Stimulated activated CD4-positive, alpha-beta T cell treated with anti-CD3 and anti-CD28 coated beads, Interleukin-4, amount 100 ng/mL, for 48 hours (primary cell): Measurements from ENCODE around the gene CHSY3.

Source experiments
- DNase-seq, 2 donors: peaks; one replicate each; pipeline ENCODE4 v3.0.0-alpha.2; 2020; ENCODE audit warnings: low read depth in 2 of 2

The CHSY3 gene

DNA sequence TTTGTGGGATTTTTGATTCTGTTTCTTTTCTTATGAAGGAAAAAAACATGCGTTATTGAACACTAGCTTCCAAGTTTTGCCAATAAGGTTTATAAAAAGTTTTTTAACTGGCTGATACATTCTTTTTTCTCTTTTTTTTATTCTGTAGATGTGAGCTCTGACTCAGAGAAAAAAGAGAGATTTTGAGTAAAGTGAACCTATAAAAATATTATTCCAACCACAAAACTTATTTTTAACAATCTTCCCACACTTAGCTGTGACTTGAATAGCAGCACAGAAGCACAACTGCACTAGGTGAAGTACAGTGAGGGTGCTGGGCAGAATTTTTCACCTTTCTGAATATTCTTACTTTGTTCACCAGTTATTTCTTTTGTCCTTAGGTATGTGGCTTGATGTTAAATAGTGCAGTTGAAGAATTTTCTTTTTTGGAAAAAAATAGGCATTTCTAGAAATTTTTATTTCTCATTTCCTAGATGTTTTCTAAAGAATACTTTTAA, 41.6 kb downstream of the CHSY3 start:
- no peak for DNase-seq

DNA sequence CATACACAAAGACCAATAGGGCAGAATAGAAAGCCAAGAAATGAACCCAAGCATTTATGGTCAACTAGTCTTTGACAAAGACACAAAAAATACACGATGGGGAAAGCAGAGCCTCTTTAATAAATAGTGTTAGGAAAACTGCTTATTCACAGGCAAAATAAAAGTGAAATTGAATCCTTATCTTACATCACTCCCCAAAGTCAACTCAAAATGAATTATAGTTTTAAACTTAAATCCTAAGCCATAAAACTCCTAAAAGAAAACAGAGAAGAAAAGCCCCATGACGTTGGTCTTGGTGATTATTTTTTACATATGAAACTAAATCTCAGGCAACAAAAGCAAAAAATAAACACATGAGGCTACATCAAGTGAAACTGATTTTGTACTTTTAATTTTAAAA, 46.8 kb downstream of the CHSY3 start:
- no peak for DNase-seq

DNA sequence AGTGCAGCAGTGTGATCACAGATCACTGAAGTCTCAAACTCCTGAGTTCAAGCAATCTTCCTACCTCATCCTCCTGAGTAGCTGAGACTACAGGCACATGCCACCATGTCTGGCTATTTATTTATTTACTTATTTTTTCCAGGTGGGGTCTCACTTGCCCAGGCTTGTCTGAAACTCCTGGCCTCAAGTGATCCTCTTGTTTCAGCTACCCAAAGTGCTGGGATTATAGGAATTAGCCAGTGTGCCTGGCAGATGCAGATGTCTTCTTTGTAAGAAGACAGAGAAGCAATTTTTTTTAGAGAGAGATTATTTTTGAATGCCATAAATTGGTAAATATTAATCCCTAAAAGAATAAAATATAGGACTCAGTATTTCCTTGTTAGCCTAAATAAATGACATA, 54.3 kb downstream of the CHSY3 start:
- DNase-seq = no peak

DNA sequence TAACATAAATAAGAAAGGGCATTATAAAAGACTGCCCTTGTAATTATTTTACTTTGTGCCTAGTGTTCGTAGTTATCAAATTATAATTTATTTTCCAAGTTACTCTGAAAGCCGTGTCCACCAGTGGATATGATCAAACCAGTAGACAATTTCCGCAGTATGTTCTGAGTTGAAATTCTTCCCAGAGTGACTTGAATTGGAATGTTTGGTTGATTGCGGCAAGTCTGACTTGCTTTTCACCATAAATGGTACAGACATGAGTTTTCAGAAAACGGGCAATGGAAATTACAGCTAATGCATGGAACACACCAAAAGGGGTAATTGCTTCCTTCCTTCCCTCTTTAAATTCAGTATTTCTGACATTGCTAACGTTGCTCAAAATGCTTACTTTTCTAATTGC, 56.6 kb downstream of the CHSY3 start:
- DNase-seq = no peak

DNA sequence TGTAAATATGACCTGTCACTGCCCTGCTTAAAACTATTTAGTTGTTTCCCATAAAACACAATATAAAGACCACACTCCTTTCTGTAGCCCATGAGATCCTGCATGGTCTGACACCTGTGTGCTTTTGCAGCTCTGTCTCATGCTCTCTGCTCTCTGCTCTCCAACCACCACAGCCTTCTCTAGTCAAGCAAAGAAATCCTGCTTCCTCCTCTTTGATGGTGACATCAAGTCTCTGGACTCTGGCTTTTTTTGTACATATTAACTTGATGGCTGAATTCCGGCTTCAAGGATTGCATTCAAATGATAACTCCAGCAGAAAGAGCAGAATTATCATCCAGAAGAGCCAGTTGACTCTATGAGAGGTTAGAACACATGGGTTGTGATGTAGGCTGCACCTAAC, 58.2 kb downstream of the CHSY3 start:
- DNase-seq = no peak

DNA sequence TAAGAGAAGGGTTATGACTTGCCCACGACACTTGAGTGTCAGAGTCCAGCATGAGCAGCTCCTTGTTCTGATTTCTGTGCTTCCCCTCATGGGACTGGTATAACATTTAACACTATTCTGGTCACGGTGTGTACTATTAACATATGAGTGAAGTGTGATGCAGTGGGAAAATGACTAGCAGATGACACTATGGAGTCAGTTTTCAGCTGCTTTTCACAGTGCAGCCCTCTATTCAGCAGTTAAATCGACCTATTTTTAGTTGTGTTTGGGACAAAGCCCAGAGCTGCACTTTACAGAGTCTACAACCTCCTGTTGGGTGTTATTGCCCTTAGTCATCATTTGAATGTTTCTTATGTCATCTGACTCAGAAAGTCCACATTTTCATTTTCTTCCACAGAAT, 59.1 kb downstream of the CHSY3 start:
- no peak for DNase-seq

DNA sequence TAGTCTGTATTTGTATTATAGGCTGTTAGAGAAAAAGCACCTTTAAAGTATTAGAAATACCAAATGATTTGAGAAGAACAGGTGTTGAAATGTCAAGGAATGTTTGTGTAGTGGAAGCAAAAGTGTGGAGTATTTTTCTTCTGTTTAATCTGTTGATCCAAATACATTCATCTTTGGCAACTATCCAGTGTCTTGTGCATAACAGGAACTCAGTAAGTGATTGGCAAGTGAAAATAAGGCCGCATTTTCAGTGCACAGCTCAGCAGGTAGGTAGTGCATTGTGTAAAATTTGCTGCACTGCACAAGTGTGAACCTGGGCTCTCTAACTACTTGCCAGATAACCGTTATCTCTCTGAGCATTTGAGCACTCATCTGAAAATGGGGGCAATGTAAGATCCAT, 61.8 kb downstream of the CHSY3 start:
- DNase-seq = no peak

DNA sequence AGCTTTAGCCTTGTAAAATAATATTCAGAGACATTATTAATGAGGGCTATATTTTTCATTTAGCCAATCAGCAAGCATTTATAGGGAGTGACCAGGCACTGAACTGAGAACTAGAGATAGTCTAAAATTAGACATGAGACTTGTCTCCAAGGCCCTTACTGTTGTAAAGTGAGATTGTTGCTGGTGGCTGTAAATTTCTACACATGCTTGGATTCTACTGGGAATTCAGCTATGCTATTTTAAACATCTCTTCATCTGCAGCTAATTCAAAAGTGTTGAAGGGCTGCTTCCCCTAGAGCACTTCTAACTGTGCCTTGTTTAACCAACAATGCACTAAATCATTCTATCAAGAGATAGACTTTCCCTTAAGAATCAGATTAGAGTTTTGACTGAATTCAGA, 67.4 kb downstream of the CHSY3 start:
- DNase-seq = no peak

DNA sequence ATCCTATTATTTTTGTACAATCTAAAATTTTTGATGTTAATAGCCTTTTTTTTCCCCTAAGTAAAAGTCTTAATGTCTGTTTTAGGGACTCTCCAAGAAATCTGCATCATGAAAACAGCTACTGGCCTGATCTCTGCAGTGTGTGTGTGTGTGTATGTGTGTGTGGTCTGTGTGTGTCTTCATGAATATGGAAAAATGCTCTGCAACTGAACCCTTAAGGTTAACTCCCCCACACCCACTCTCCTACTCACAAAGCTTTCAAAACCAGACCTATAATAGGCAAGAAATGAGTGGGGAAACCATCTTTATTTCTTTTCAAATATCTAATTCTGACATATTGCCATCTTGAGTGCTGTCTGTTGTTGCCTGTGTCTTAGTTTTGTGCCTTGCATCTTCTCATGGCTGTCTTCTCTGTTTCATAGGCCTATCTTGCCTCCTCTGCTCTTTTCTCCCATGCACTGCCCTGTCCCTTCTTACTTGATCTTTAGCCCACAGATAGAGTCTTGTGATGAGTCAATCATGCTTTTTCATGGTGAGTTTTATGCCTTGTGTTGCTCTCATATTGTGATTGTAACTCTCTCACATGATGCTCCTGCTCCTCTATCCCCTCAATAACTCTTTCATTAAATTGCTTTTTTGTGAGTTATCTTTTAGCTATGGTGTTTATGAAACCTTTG, 68.3 kb downstream of the CHSY3 start:
- no peak for DNase-seq

DNA sequence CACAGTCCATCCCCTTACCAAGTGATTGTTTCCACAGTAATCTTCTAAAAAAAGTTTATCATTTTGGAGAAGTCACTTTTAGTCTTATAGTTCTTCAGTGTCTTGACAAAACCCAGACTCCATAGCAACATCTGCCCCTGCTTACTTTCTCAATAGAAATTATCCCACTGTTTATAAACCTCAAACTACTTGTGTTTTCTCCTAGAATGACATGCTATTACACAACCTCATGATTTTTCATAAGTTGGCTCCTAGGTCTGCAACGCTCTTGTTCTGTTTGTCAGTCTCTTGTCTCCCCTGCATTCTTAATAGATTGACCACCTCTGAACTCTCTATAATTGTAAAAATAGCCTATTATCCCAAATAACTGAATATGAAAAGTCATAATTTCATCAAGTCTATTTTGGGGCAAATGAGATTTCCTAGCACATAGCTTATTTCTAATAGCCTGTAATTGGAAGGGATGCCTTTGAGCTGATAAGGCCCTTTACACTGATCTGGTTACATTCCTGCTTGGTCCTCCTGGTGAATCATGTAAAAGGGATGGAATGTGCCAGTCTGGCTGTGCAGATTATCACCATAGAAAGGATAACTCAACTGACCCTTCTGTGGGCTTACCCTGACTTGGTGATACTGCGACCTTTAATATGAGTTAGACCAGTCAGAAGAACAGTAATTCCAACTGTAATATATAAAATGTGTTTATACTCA, 69.6 kb downstream of the CHSY3 start:
- DNase-seq = no peak

DNA sequence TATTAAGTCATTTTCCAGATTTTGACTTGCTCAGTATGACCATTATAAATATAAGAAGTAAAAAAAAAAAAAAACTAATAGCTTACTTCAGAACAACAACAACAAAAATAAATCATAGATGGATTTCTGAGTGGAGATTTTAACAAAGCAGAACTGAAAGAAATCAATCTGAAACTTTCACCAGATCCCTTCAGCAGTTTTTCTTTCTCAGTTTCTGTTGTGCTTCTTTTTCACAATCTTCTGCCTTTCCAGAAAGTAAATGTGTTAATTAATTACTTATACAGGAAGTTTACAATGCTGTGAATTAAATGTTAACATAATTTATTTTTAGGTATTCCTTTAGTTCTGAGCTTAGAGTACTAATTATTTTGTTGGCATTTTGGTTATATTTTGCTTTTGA, 73.5 kb downstream of the CHSY3 start:
- DNase-seq = no peak

DNA sequence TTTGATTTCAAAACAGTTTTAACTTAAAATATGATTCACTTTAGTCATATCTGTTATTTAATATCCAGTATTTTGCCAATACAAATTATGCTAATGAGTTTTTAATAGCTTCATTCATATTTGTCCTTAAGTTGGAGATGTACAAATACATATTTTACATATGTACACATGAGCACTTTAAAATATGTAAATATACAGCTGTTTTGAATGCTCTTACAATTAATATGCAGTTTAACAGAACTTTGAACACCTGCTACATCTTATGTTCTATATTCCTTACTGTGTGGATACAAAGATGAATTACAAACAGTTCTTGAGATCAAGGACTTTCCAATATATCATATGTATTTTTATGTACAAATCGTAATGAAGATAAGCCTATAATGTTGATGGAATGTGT, 74.0 kb downstream of the CHSY3 start:
- DNase-seq = no peak

DNA sequence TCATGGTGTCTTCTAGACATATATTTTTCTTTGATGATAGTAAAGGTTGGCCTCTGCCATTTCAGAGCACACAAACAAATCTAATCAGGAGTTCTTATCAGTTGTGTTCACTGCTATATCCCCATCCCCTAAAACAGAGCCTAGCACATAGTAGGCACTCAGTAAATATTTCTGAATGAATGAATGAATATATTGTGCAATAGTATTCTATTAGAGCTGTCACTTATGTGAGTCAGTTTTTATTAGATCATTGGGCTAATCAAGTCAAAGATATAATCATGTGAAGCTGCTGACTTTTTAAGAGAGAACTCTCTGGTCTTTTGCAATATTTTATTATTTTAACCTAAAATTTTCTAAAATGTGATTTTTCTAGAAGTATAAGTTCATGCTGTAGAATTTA, 84.2 kb downstream of the CHSY3 start:
- DNase-seq = no peak

DNA sequence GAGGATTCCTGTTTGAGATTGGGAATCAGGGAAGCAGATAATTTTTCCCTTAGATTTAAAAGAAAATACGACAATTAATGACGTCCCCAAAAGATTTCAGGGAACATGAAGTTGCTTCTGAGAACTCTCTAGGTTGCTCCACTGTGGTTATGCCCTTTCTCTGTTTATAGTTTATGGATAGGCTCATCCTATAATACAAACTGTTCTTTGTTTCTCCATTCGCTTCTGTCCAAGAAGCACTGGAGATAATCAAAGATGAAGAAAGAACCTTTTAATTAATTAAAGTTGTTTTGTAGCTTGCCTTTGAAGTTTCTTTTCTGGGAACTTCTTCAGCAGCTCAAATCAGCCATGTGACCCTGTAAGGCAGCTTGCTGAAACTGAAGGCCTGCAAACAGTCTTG, 87.5 kb downstream of the CHSY3 start:
- no peak for DNase-seq

DNA sequence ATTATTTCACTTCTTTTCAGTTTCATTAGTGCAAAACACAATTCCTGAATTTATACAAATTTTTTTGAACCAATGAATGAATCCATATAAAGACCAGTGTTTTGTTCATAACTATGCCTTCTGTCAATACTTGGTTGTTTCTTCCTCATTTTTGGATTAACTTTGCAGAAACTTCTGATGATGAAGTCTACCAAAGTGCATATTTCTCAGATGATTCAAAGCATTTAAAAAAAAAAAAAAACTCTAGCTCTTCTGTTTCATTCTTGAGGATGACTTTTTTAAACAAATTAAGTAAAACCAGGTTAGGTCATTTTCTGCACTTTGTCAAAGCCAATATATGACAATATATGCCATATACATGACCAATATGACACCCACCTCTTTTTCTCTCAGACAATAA, 92.6 kb downstream of the CHSY3 start:
- no peak for DNase-seq

DNA sequence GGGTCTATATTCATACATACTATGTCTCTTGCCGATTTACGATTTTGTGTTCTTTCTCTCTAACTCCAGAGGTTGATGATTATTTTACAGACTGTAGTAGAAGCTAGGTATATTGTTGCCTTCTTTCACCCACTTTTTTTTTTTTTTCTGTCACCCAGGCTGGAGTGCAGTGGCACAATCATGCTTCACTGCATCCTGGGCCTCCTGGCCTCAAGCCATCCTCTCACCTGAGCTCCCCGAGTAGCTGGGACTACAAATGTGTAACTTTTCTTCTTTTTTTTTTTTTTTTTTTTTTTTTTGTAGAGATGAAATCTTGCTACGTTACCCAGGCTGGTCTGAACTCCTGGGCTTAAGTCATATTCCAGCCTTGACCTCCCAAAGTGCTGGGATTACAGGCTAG, 96.2 kb downstream of the CHSY3 start:
- DNase-seq = no peak

DNA sequence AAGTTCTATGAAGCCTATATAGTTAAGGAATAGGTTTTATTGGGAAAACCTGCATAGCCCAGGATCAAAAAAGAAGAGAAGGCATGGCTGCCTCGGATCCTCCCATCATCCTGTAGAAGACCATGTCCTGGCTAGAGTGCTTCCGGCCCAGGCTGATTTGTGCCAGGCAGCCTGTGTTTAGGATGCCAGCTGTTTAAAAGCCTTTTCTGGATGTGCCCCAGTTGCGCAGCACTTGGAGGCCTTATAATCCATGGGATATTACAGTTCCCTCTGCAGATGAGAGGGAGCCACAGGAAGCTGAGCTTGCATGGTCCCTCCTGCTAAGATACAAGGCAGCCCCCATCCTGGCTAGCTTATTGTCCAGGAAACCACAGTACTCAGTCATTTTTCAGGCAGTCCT, 97.9 kb downstream of the CHSY3 start:
- DNase-seq = no peak

DNA sequence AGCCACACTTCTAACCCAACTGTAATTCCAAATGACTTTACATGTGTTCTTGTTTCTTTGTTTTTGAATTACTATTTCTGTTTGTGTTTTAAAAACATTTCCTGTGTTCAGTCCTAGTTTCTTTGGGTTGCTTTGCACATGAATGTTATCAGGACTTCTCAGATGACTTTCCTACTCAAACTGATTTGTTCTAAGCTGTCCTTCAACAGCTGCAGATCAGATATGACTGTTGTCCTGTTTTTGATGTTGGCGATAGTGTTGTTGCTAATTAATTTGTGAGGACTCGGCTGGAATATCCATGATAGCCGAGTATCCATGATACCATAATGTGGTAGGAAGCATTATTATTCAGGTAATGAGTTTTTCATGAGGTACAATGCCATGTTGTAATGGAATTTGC, 98.6 kb downstream of the CHSY3 start:
- DNase-seq = no peak

DNA sequence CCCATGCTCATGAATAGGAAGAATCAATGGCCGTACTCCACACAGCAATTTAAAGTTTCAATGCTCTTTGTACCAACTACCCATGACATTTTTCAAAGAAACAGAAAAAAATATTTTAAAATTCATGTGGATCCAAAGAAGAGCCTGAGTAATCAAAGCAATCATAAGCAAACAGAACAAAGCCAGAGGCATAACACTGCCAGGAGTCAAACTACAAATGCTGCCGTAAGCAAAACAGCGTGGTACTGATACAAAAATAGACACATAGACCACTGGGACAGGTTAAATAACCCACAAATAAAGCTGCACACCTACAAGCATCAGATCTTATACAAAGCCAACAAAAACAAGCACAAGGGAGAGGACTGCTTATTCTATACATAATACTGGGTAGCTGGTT, 107.7 kb downstream of the CHSY3 start:
- DNase-seq = no peak

DNA sequence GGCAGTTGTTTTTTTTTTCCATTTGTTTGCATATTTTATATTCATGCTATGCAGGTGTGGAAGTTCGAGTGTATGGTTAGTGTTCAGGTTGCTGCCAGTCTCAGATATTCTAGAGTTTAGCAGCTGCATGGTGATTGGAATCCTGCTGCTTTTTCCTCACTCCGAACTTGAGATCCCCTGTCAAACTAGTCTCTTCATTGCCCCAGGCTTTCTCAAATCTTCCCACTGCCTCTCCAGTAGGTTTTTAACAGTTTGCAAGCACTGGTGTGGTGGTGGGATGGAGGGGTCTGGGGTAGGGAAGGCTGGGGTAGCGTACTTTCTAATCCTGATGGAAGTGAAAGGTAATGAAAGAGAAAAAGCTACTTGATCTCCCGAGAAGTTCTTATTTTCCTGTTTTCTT, 112.9 kb downstream of the CHSY3 start:
- no peak for DNase-seq

DNA sequence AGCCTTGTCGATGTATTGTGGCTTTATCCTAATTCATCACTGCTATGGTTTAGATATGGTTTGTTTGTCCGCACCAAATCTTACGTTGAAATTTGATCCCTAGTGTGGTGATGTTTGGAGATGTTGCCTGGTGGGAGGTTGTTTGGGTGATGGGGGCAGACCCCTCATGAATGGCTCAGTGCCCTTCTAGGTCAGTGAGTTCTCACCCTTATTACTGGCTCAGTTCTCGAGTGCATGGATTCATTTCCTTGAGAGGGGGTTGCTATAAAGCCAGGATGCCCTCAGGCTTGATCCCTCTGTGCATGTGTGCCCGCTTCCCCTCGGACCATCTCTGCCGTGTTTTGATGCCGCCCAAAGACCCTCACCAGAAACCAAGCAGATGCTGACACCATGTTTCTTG, 114.4 kb downstream of the CHSY3 start:
- DNase-seq = no peak

DNA sequence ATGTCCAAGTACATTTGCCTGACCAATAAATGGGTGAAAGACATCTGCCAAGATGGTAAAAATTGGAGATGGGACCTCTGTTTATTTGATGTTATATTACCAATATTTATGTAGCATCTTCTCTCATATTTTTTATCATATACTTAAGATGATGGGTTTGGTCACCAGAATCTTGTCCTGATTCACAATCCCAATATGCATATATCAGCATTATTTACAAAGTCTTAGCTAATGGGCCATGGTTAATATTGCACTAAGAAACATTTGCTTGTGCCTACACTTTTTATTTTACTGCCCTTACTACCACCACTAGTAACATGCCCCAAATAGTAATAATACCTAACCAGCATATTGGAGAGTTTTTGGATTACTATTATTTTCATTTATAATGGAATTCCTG, 116.7 kb downstream of the CHSY3 start:
- DNase-seq = no peak

DNA sequence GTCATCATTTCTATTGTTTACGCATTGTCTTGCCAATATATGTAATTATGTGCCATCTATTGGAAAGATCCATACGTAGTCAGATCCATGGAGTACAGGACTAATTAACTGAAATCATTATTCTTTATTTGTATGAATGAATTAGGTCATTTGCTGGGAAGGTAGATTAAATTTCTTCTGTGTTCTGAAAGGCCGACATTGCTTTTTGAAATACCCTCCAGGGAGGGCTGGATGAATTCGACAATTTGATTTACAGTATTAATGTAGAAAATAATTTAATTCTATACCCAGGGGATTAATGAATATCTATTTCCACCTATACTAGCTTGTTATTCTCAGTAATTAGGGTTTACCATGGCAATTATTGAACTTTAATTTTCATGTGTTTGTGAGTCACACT, 117.6 kb downstream of the CHSY3 start:
- DNase-seq = no peak

DNA sequence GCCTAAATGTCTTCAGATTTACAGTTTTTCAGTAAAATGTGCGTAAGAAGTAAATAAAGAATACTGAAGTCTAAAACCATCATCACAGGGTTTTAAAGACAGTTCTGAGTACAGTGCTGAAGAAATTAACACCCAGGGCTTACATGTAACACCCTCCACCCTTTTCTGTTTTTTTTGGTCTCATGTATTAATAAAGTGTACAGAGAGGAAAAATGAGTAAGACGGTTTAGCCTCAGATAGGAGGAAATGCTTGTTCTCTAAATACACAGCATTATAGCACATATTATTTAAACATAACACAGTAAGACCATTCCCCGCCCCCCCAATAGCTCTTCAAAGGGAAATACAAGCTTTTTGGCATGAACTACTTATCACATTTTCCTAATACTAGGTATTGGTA, 119.3 kb downstream of the CHSY3 start:
- DNase-seq = no peak
